HEK293 (cell line): ENCODE results near the gene GPR152.
A peak's percentile ranks its signal among the peaks of the same experiment; 100 is the strongest.

Experiments
- BCL11A ChIP-seq: fragments of 450-650 bp; formaldehyde crosslinking; IDR thresholded peaks from 2 replicates; pipeline ENCODE4 v1.5.1; 2016; ENCODE audit warnings: low read depth, missing biosample characterization, missing genetic modification characterization
- BCL11B ChIP-seq: fragments of 450-650 bp; formaldehyde crosslinking; IDR thresholded peaks from 2 replicates; pipeline ENCODE4 v1.5.1; 2016; ENCODE audit warnings: low read depth, missing biosample characterization, missing genetic modification characterization
- EGR2 ChIP-seq: fragments of 450-650 bp; formaldehyde crosslinking; IDR thresholded peaks from 2 replicates; pipeline ENCODE4 v1.5.1; 2016; ENCODE audit warnings: low read depth, missing biosample characterization, missing genetic modification characterization
- GLIS1 ChIP-seq: fragments of 450-650 bp; formaldehyde crosslinking; IDR thresholded peaks from 2 replicates; pipeline ENCODE4 v1.5.1; 2016; ENCODE audit warnings: missing biosample characterization, missing genetic modification characterization
- IKZF3 ChIP-seq: fragments of 450-650 bp; IDR thresholded peaks from 2 replicates; pipeline ENCODE4 v1.5.0; 2018; ENCODE audit warnings: missing biosample characterization, mild to moderate bottlenecking, missing genetic modification characterization, moderate library complexity
- SALL2 ChIP-seq: fragments of 450-650 bp; formaldehyde crosslinking; IDR thresholded peaks from 2 replicates; pipeline ENCODE4 v1.5.0; 2017; ENCODE audit warnings: missing biosample characterization, mild to moderate bottlenecking, missing genetic modification characterization, borderline replicate concordance
- SCRT1 ChIP-seq: fragments of 450-650 bp; formaldehyde crosslinking; IDR thresholded peaks from 2 replicates; pipeline ENCODE4 v1.5.1; 2016; ENCODE audit warnings: missing biosample characterization, missing genetic modification characterization, borderline replicate concordance
- SCRT2 ChIP-seq: fragments of 450-650 bp; formaldehyde crosslinking; IDR thresholded peaks from 2 replicates; pipeline ENCODE4 v1.5.1; 2016; ENCODE audit warnings: missing biosample characterization, missing genetic modification characterization
- SP7 ChIP-seq: fragments of 450-650 bp; formaldehyde crosslinking; IDR thresholded peaks from 2 replicates; pipeline ENCODE4 v1.5.1; 2016; ENCODE audit warnings: missing biosample characterization, missing genetic modification characterization
- ZBTB48 ChIP-seq: fragments of 450-650 bp; formaldehyde crosslinking; IDR thresholded peaks from 2 replicates; pipeline ENCODE4 v1.5.1; 2016; ENCODE audit warnings: missing biosample characterization, missing genetic modification characterization
- ZNF211 ChIP-seq: fragments of 450-650 bp; formaldehyde crosslinking; IDR thresholded peaks from 2 replicates; pipeline ENCODE4 v1.5.1; 2016; ENCODE audit warnings: low read depth, missing biosample characterization, missing genetic modification characterization
- ZNF214 ChIP-seq: fragments of 450-650 bp; formaldehyde crosslinking; IDR thresholded peaks from 2 replicates; pipeline ENCODE4 v1.5.1; 2017; ENCODE audit warnings: missing biosample characterization, mild to moderate bottlenecking, missing genetic modification characterization, borderline replicate concordance
- ZNF426 ChIP-seq: fragments of 450-650 bp; formaldehyde crosslinking; IDR thresholded peaks from 2 replicates; pipeline ENCODE4 v1.5.1; 2017; ENCODE audit warnings: missing biosample characterization, missing genetic modification characterization, mild to moderate bottlenecking, inconsistent platforms, moderate library complexity
- ZNF561 ChIP-seq: fragments of 450-650 bp; IDR thresholded peaks from 2 replicates; pipeline ENCODE4 v1.5.1; 2018; ENCODE audit warnings: missing biosample characterization, missing genetic modification characterization, borderline replicate concordance
- ZNF600 ChIP-seq: fragments of 450-650 bp; formaldehyde crosslinking; IDR thresholded peaks from 2 replicates; pipeline ENCODE4 v1.5.1; 2016; ENCODE audit warnings: missing biosample characterization, missing genetic modification characterization
- ZNF707 ChIP-seq: fragments of 450-650 bp; formaldehyde crosslinking; IDR thresholded peaks from 2 replicates; pipeline ENCODE4 v1.5.1; 2016; ENCODE audit warnings: missing biosample characterization, missing genetic modification characterization
- ZXDB ChIP-seq: fragments of 450-650 bp; formaldehyde crosslinking; IDR thresholded peaks from 2 replicates; pipeline ENCODE4 v1.5.1; 2016; ENCODE audit warnings: missing biosample characterization, missing genetic modification characterization
- TF ChIP-seq, protein P1 (sequence below): fragments of 450-650 bp; formaldehyde crosslinking; IDR thresholded peaks from 2 replicates; pipeline ENCODE4 v1.5.1; 2016; ENCODE audit warnings: missing biosample characterization, missing genetic modification characterization
- TF ChIP-seq, protein P2 (sequence below): fragments of 450-650 bp; formaldehyde crosslinking; IDR thresholded peaks from 2 replicates; pipeline ENCODE4 v1.5.1; 2017; ENCODE audit warnings: missing biosample characterization, missing genetic modification characterization
- TF ChIP-seq, protein P3 (sequence below): fragments of 450-650 bp; formaldehyde crosslinking; IDR thresholded peaks from 2 replicates; pipeline ENCODE4 v1.5.1; 2017; ENCODE audit warnings: missing biosample characterization, missing genetic modification characterization
- TF ChIP-seq, protein P4 (sequence below): fragments of 450-650 bp; formaldehyde crosslinking; IDR thresholded peaks from 2 replicates; pipeline ENCODE4 v1.5.0; 2017; ENCODE audit warnings: missing biosample characterization, missing genetic modification characterization, borderline replicate concordance
- TF ChIP-seq, protein P5 (sequence below): fragments of 450-650 bp; formaldehyde crosslinking; IDR thresholded peaks from 2 replicates; pipeline ENCODE4 v1.5.1; 2016; ENCODE audit warnings: missing biosample characterization, missing genetic modification characterization, borderline replicate concordance
- TF ChIP-seq, protein P6 (sequence below): fragments of 450-650 bp; formaldehyde crosslinking; conservative IDR thresholded peaks from 2 replicates; pipeline ENCODE4 v1.5.1; 2016; ENCODE audit warnings: low read depth, missing biosample characterization, missing genetic modification characterization
- TF ChIP-seq, protein P7 (sequence below): fragments of 450-650 bp; formaldehyde crosslinking; IDR thresholded peaks from 2 replicates; pipeline ENCODE4 v1.5.1; 2017; ENCODE audit warnings: missing biosample characterization, missing genetic modification characterization

GPR152 gene

DNA sequence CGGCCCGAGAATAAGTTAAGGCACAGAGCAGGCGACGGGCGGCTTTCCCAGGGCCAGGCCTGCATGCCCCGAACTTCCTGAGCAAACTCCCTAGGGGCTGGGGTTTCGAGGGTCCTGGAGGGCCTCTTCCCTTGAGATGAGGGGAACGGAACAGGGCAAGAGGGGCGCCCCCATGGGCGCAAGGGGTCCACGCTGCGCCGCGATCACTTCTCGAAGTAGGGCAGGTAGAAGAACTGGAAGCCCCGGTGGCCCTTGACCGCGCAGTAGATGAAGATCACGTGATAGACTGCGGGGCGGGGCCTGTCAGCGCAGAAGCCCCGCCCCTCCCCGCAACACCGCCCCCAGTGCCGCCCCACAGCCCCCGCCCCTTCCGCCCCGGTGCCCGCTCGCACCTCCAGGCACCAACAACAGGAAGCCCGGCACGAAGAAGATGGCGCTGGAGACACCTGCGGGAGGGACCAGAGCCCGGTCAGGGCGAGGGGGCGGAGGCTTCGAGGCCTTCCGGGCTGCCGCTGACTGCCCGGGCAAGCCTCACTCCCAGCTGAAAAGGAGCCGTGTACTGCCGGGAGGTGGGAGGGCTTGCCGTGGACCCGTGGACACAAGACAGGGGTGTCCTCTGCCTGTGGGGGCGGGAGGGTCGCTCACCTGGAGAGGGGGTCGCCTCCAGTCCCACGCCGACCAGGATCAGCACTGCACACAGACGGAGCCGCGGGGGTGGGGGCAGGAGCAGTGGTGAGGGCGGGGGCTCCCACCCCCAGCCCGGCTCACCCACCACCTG is 12.1 kb upstream of the GPR152 start (continued):
- TF ChIP-seq, protein P1, sequence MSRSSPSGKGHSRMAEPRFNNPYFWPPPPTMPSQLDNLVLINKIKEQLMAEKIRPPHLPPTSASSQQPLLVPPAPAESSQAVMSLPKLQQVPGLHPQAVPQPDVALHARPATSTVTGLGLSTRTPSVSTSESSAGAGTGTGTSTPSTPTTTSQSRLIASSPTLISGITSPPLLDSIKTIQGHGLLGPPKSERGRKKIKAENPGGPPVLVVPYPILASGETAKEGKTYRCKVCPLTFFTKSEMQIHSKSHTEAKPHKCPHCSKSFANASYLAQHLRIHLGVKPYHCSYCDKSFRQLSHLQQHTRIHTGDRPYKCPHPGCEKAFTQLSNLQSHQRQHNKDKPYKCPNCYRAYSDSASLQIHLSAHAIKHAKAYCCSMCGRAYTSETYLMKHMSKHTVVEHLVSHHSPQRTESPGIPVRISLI (tag by site-specific recombination): no peak
- TF ChIP-seq, protein P2, sequence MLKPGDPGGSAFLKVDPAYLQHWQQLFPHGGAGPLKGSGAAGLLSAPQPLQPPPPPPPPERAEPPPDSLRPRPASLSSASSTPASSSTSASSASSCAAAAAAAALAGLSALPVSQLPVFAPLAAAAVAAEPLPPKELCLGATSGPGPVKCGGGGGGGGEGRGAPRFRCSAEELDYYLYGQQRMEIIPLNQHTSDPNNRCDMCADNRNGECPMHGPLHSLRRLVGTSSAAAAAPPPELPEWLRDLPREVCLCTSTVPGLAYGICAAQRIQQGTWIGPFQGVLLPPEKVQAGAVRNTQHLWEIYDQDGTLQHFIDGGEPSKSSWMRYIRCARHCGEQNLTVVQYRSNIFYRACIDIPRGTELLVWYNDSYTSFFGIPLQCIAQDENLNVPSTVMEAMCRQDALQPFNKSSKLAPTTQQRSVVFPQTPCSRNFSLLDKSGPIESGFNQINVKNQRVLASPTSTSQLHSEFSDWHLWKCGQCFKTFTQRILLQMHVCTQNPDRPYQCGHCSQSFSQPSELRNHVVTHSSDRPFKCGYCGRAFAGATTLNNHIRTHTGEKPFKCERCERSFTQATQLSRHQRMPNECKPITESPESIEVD (tag by site-specific recombination): no peak
- TF ChIP-seq BCL11A (tag by site-specific recombination) (no peak), ZNF214 (tag by site-specific recombination) (no peak), BCL11B (tag by site-specific recombination) (no peak), ZNF707 (no peak), EGR2 (tag by site-specific recombination) (peak; percentile 67), SP7 (tag by site-specific recombination) (no peak), ZNF600 (no peak), ZBTB48 (tag by site-specific recombination) (no peak), SCRT1 (tag by site-specific recombination) (no peak), ZNF211 (tag by site-specific recombination) (no peak), SCRT2 (tag by site-specific recombination) (0 out of 2 replicates have a peak, but pooled peaks have one; percentile 35), ZNF561 (tag by site-specific recombination) (no peak), GLIS1 (tag by site-specific recombination) (no peak), ZNF426 (tag by site-specific recombination) (no peak), SALL2 (tag by site-specific recombination) (no peak), ZXDB (tag by site-specific recombination) (no peak), IKZF3 (tag by site-specific recombination) (no peak)
- TF ChIP-seq, protein P3, sequence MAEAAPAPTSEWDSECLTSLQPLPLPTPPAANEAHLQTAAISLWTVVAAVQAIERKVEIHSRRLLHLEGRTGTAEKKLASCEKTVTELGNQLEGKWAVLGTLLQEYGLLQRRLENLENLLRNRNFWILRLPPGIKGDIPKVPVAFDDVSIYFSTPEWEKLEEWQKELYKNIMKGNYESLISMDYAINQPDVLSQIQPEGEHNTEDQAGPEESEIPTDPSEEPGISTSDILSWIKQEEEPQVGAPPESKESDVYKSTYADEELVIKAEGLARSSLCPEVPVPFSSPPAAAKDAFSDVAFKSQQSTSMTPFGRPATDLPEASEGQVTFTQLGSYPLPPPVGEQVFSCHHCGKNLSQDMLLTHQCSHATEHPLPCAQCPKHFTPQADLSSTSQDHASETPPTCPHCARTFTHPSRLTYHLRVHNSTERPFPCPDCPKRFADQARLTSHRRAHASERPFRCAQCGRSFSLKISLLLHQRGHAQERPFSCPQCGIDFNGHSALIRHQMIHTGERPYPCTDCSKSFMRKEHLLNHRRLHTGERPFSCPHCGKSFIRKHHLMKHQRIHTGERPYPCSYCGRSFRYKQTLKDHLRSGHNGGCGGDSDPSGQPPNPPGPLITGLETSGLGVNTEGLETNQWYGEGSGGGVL: peak; percentile 80
- TF ChIP-seq, protein P4, sequence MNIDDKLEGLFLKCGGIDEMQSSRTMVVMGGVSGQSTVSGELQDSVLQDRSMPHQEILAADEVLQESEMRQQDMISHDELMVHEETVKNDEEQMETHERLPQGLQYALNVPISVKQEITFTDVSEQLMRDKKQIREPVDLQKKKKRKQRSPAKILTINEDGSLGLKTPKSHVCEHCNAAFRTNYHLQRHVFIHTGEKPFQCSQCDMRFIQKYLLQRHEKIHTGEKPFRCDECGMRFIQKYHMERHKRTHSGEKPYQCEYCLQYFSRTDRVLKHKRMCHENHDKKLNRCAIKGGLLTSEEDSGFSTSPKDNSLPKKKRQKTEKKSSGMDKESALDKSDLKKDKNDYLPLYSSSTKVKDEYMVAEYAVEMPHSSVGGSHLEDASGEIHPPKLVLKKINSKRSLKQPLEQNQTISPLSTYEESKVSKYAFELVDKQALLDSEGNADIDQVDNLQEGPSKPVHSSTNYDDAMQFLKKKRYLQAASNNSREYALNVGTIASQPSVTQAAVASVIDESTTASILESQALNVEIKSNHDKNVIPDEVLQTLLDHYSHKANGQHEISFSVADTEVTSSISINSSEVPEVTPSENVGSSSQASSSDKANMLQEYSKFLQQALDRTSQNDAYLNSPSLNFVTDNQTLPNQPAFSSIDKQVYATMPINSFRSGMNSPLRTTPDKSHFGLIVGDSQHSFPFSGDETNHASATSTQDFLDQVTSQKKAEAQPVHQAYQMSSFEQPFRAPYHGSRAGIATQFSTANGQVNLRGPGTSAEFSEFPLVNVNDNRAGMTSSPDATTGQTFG: no peak
- TF ChIP-seq, protein P5, sequence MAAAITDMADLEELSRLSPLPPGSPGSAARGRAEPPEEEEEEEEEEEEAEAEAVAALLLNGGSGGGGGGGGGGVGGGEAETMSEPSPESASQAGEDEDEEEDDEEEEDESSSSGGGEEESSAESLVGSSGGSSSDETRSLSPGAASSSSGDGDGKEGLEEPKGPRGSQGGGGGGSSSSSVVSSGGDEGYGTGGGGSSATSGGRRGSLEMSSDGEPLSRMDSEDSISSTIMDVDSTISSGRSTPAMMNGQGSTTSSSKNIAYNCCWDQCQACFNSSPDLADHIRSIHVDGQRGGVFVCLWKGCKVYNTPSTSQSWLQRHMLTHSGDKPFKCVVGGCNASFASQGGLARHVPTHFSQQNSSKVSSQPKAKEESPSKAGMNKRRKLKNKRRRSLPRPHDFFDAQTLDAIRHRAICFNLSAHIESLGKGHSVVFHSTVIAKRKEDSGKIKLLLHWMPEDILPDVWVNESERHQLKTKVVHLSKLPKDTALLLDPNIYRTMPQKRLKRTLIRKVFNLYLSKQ (tag by site-specific recombination): no peak
- TF ChIP-seq, protein P6, sequence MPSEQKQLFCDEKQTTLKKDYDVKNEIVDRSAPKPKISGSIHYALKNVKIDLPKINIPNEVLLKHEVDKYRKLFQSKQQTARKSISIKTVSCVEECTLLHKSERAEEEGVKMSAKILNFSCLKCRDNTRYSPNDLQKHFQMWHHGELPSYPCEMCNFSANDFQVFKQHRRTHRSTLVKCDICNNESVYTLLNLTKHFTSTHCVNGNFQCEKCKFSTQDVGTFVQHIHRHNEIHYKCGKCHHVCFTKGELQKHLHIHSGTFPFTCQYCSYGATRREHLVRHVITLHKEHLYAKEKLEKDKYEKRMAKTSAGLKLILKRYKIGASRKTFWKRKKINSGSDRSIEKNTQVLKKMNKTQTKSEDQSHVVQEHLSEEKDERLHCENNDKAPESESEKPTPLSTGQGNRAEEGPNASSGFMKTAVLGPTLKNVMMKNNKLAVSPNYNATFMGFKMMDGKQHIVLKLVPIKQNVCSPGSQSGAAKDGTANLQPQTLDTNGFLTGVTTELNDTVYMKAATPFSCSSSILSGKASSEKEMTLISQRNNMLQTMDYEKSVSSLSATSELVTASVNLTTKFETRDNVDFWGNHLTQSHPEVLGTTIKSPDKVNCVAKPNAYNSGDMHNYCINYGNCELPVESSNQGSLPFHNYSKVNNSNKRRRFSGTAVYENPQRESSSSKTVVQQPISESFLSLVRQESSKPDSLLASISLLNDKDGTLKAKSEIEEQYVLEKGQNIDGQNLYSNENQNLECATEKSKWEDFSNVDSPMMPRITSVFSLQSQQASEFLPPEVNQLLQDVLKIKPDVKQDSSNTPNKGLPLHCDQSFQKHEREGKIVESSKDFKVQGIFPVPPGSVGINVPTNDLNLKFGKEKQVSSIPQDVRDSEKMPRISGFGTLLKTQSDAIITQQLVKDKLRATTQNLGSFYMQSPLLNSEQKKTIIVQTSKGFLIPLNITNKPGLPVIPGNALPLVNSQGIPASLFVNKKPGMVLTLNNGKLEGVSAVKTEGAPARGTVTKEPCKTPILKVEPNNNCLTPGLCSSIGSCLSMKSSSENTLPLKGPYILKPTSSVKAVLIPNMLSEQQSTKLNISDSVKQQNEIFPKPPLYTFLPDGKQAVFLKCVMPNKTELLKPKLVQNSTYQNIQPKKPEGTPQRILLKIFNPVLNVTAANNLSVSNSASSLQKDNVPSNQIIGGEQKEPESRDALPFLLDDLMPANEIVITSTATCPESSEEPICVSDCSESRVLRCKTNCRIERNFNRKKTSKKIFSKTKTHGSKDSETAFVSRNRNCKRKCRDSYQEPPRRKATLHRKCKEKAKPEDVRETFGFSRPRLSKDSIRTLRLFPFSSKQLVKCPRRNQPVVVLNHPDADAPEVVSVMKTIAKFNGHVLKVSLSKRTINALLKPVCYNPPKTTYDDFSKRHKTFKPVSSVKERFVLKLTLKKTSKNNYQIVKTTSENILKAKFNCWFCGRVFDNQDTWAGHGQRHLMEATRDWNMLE: no peak
- TF ChIP-seq, protein P7, sequence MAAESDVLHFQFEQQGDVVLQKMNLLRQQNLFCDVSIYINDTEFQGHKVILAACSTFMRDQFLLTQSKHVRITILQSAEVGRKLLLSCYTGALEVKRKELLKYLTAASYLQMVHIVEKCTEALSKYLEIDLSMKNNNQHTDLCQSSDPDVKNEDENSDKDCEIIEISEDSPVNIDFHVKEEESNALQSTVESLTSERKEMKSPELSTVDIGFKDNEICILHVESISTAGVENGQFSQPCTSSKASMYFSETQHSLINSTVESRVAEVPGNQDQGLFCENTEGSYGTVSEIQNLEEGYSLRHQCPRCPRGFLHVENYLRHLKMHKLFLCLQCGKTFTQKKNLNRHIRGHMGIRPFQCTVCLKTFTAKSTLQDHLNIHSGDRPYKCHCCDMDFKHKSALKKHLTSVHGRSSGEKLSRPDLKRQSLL: peak; percentile 67
